Right lobe of liver (tissue), 6 donors: ENCODE results near the gene ZC4H2. TPM values are rescaled to one million over a fixed set of nuclear protein-coding genes. Genes with fewer than 3 reads are reported as not detected.
A peak's percentile ranks its signal among the peaks of the same experiment; 100 is the strongest.
"Not testable (repeated sequence)": the region's sequence is repeated elsewhere in the genome, so short reads cannot be mapped to it uniquely, and the experiment has no call there.

Source experiments
- ATAC-seq, 4 donors: fragments of 200-7000 bp; cut with Tn5 transposase; one replicate each; pipeline ENCODE4 v1.9.1; 2020; ENCODE audit warnings: mild to moderate bottlenecking in 4 of 4, moderate library complexity in 4 of 4
- DNase-seq, 3 donors: peaks; one replicate each; pipeline ENCODE4 v3.0.0-alpha.2; 2020
- H3K27ac ChIP-seq, 3 donors: fragments of 200-600 bp; one replicate each; pipeline ENCODE4 v1.8.0; 2022
- H3K27me3 ChIP-seq, 2 donors: fragments of 200-600 bp; one replicate each; pipeline ENCODE4 v1.8.0; 2022
- H3K36me3 ChIP-seq, 4 donors: fragments of 200-600 bp; sonication (generic) in 1 of 4; one replicate each; pipeline versions ENCODE4 v1.5.1 to v1.8.0; 2017 to 2022; ENCODE audit warnings: control low read depth in 1 of 4
- H3K4me1 ChIP-seq, 4 donors: fragments of 200-600 bp; sonication (generic) in 1 of 4; one replicate each; pipeline versions ENCODE4 v1.5.1 to v1.8.0; 2017 to 2022; ENCODE audit warnings: control low read depth in 1 of 4
- H3K4me3 ChIP-seq, 3 donors: fragments of 200-600 bp; one replicate each; pipeline ENCODE4 v1.8.0; 2022
- H3K9me3 ChIP-seq, 4 donors: fragments of 200-600 bp; sonication (generic) in 1 of 4; one replicate each; pipeline versions ENCODE4 v1.5.1 to v1.8.0; 2017 to 2022; ENCODE audit warnings: control low read depth in 1 of 4
- POLR2A ChIP-seq: fragments of 450-650 bp; IDR thresholded peaks from one replicate; pipeline ENCODE4 v1.6.1; 2017; ENCODE audit warnings: antibody characterized with exemption, mild to moderate bottlenecking
- WGBS: methylation state at CpG from one replicate; pipeline ENCODE4 v1.1.6; 2018; ENCODE audit warnings: low coverage, low lambda C conversion rate; ENCODE audit not compliant: insufficient coverage; ENCODE audit errors: missing lambda C conversion rate; 5-methylcytosine and 5-hydroxymethylcytosine counted together
- intact Hi-C, 2 donors: fragments of 100-400 bp; cut with DNase I; formaldehyde crosslinking; loops; one replicate each; pipeline versions ENCODE4 v1.11.2 to v1.14.1; 2022
- long read RNA-seq: library from polyadenylated mRNA; unstranded; transcript quantifications from one replicate; pipeline ENCODE4 v2.0.0, GENCODE V29; 2019
- total RNA-seq, 6 experiments: library from RNA; depleted of rRNA in 2 of 6; stranded (reverse); fragments of >200 nt in 2 of 6; fragmentation: NEBNext Ultra II Directional in 3 of 6; extraction: Animal tissue kit (Norgen Biotek cat#: 25700) in 3 of 6; gene quantifications; one replicate each; pipeline versions ENCODE4 v1.1.0 to v1.2.4, GENCODE V29; 2016 to 2023
- TF ChIP-seq, protein P1 (sequence below), 4 donors: fragments of 200-600 bp in 3 of 4; fragments of 450-650 bp in 1 of 4; IDR thresholded peaks; one replicate each; pipeline versions ENCODE4 v1.5.1 to v1.8.0; 2016 to 2022; ENCODE audit warnings: antibody characterized with exemption in 4 of 4, mild to moderate bottlenecking in 2 of 4
- donor health status: DM: no; HTN: yes; CAD: no.
- donor health status: DM: no; HTN: no; CAD: no.
- donor health status: DM: no; HTN: no; CAD: no.
- donor health status: DM: no; HTN: yes; CAD: no.
- donor health status: DM: no; HTN: yes; CAD: no.

The ZC4H2 gene, protein sequence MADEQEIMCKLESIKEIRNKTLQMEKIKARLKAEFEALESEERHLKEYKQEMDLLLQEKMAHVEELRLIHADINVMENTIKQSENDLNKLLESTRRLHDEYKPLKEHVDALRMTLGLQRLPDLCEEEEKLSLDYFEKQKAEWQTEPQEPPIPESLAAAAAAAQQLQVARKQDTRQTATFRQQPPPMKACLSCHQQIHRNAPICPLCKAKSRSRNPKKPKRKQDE
- 1 to 10 TPM; 4.1 to 9.2 (median 5.6) TPM for total RNA-seq
- long read RNA-seq = 0 reads

DNA sequence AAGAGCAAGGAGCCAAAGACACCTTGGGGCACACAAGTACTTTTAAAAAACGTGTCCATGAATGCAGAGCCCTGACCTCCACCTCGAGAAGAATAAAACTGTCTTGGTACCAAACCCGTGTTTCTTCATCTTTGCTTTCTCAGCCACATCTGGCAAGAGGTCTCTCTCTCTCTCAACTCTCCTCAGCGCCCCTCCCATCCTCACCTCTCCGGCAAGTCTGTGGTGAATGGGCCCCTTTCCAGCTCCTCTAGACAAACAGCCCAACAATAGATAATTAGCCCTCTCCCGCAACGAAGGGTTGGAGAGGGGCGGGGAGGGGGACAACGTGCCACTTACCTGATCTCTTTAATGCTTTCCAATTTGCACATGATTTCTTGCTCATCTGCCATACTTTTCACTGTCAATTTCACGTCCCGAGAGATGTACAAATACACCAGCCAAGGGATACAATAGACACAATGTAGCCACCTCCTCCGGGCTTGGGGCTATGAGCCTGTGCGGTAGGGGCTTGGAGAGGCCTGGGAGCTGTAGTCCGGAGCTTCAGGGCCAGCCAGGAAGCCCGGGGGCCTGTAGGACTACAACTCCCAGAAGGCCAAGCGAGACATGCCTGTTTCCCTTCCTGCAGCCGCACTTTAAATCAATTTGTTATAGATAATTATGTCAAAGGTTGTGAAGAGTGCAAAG, at the start of gene ZC4H2:
Gene ZC4H2, minus strand, starts transcription at position 462 of the 684 bp plus-strand sequence. Its CDS starts 73 bp downstream, at position 389.
- 13% methylated on average over 16 of the region's 17 CpGs for WGBS
- Histone ChIP-seq H3K4me1 (peaks cover 0 to 5% (median 0%) of the 10 kb centered on the region in 4 donors), H3K9me3 (no peaks in the 10 kb centered on the region), H3K27me3 (no peaks in the 10 kb centered on the region), H3K4me3 (peak within 1 kb of the TSS; percentile 24 to 68 (median 58)), H3K27ac (peak within 1 kb of the TSS in 1 of 3 donors; percentile 12), H3K36me3 (no peaks in the 10 kb centered on the region)
- intact Hi-C loops = no loop called here
- ATAC-seq (peak; percentile 99 to 100 (median 100)), DNase-seq (peak; percentile 74 to 84 (median 78))
- TF ChIP-seq POLR2A = no peak
- TF ChIP-seq, protein P1, sequence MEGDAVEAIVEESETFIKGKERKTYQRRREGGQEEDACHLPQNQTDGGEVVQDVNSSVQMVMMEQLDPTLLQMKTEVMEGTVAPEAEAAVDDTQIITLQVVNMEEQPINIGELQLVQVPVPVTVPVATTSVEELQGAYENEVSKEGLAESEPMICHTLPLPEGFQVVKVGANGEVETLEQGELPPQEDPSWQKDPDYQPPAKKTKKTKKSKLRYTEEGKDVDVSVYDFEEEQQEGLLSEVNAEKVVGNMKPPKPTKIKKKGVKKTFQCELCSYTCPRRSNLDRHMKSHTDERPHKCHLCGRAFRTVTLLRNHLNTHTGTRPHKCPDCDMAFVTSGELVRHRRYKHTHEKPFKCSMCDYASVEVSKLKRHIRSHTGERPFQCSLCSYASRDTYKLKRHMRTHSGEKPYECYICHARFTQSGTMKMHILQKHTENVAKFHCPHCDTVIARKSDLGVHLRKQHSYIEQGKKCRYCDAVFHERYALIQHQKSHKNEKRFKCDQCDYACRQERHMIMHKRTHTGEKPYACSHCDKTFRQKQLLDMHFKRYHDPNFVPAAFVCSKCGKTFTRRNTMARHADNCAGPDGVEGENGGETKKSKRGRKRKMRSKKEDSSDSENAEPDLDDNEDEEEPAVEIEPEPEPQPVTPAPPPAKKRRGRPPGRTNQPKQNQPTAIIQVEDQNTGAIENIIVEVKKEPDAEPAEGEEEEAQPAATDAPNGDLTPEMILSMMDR (IDR thresholded peaks at IDR 0.05) = no peak

DNA sequence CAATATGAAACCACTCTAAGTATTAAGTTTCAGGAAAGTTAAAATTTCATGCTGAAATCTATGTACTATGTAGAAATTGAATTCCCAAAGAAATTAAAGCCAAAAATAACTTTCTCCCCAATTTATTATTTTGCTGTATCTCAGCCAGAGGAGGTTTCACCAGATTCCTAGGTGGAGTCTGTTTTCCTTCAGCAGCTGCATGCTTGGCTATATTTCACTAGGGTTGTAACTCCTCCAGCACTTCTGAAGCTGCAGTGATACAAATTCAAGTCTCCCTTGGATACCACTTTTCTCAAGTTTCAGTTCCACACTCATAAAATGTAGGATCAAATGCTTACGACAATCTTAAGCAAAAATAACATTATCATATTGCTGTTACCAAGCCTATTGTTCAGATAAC, 41.2 kb upstream of the ZC4H2 start:
- H3K9me3 ChIP-seq = no peaks in the 10 kb centered on the region
- TF ChIP-seq POLR2A = no peak
- TF ChIP-seq, protein P1 (IDR thresholded peaks at IDR 0.05) = no peak
- 41% methylated on average over 1 of the region's 1 CpG for WGBS
- no peaks in the 10 kb centered on the region for H3K27me3 ChIP-seq
- no peak overlapping the region for H3K4me3 ChIP-seq
- ATAC-seq (no peak), DNase-seq (no peak)
- no peaks in the 10 kb centered on the region for H3K4me1 ChIP-seq
- intact Hi-C loops = no loop called here
- no peak overlapping the region for H3K27ac ChIP-seq
- no peaks in the 10 kb centered on the region for H3K36me3 ChIP-seq

DNA sequence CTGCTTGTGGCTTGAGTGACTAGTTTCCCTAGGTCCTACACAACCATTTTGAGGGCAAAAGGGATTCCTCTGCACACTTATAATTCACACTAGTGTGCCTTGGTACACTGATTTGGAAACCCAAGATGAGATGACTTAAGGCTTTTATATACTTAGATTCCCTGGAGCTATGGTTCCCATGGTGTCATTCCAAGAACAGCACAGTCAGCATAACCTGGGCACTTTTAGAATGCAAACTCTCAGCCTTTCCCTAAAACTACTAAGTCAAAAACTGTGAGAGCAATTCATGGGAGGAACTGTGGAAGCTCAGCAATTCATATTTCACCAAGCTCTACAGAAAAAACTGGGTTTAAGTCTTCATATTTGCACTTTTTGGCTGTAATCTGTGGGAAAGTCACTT, 38.0 kb upstream of the ZC4H2 start:
- Histone ChIP-seq H3K9me3 (no peaks in the 10 kb centered on the region), H3K27ac (no peak overlapping the region), H3K4me1 (peaks cover 0 to 2% (median 0%) of the 10 kb centered on the region in 4 donors), H3K27me3 (peaks cover 0 to 5% of the 10 kb centered on the region in 2 donors), H3K4me3 (no peak overlapping the region), H3K36me3 (no peaks in the 10 kb centered on the region)
- ATAC-seq (no peak), DNase-seq (no peak)
- no peak for TF ChIP-seq POLR2A
- TF ChIP-seq, protein P1 (IDR thresholded peaks at IDR 0.05) = no peak
- intact Hi-C loops = no loop called here

DNA sequence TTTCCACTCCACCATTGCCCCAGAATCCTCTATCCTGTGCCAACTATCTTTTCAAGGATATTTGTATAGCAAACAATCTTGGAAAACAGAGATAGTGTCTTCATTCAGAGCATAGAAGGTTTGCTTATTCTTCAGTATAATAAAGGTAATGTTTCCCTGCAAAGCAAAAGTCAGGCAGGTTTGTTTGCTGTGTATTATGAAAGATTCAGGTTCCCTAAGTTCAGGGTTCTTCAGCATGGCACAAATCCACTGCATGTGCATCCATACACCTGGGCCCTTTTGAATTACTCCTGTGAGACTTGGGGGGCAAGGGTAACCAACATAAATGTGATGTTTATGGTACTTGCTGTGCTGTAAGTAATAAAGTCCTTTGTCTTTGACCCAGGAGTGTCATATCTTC, 33.2 kb upstream of the ZC4H2 start:
- Histone ChIP-seq H3K9me3 (no peaks in the 10 kb centered on the region), H3K4me3 (no peak overlapping the region), H3K27me3 (peaks cover 0 to 5% of the 10 kb centered on the region in 2 donors), H3K27ac (no peak overlapping the region), H3K36me3 (no peaks in the 10 kb centered on the region), H3K4me1 (peaks cover 0 to 7% (median 0%) of the 10 kb centered on the region in 4 donors)
- no peak for DNase-seq
- TF ChIP-seq POLR2A = no peak
- TF ChIP-seq, protein P1 (IDR thresholded peaks at IDR 0.05) = no peak
- intact Hi-C loops = no loop called here
- peak in 1 of 4 donors; percentile 83 for ATAC-seq

DNA sequence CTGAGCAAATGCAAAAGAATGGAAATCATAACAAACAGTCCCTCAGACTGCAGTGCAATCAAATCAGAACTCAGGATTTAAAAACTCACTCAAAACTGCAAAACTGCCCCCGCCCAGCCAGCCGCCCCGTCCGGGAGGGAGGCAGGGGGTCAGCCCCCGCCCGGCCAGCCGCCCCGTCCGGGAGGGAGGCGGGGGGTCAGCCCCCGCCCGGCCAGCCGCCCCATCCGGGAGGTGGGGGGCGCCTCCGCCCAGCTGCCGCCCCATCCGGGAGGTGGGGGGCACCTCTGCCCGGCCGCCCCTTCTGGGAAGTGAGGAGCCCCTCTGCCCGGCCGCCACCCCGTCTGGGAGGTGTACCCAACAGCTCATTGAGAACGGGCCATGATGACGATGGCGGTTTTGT, 26.0 kb upstream of the ZC4H2 start:
- 80% methylated on average over 1 of the region's 26 CpGs for WGBS
- H3K4me1 ChIP-seq, intact Hi-C loops, ATAC-seq, H3K27ac ChIP-seq, H3K36me3 ChIP-seq, DNase-seq, H3K9me3 ChIP-seq, H3K27me3 ChIP-seq, H3K4me3 ChIP-seq: not testable (repeated sequence)
